Adrenal gland (tissue), 5 donors: ENCODE data around the gene BOC.

ENCODE experiments used
- CTCF ChIP-seq, 6 experiments: fragments of 450-650 bp in 4 of 6; fragments of 200-600 bp in 2 of 6; sonication (generic) in 1 of 6; IDR thresholded peaks; 1 replicate in 5 of 6; 2 replicates in 1 of 6; pipeline versions ENCODE4 v1.5.1 to v1.8.0; 2016 to 2021; ENCODE audit warnings: antibody characterized with exemption in 6 of 6, mild to moderate bottlenecking in 2 of 6, moderate library complexity in 1 of 6
- POLR2A ChIP-seq, 2 donors: fragments of 450-650 bp; IDR thresholded peaks; one replicate each; pipeline ENCODE4 v1.6.1; 2017; ENCODE audit warnings: antibody characterized with exemption in 2 of 2, mild to moderate bottlenecking in 2 of 2, moderate library complexity in 1 of 2
- donor health status: DM: no; HTN: no; CAD: no.

- TF ChIP-seq CTCF (IDR thresholded peaks at IDR 0.05), result no peak
- no peak for TF ChIP-seq POLR2A (IDR thresholded peaks at IDR 0.05)
Observed at GRCh38 chr3:113231827-113232253, 20.5 kb downstream of the BOC start.
